Stimulated activated CD4-positive, alpha-beta T cell treated with anti-CD3 and anti-CD28 coated beads, Interleukin-4, amount 100 ng/mL, for 4 hours (primary cell): ENCODE results near the gene HM13.
"Not testable (repeated sequence)": the region's sequence is repeated elsewhere in the genome, so short reads cannot be mapped to it uniquely, and the experiment has no call there.

ENCODE experiments used
- DNase-seq, 2 experiments: peaks; one replicate each; pipeline ENCODE4 v3.0.0-alpha.2; 2020

Gene HM13

GRCh38 chr20:31514154-31515071 lies at the start of gene HM13:
HM13 (plus strand) TSS chr20:31514442; CDS start chr20:31514552, 110 bp downstream.
- DNase-seq = peak; percentile 84

- DNase-seq = not testable (repeated sequence)
These were observed 43.3 kb upstream of the HM13 start for GRCh38 chr20:31470946-31471345.

- DNase-seq = no peak
These were observed 41.6 kb upstream of the HM13 start for GRCh38 chr20:31472395-31473330.

- no peak for DNase-seq
These were observed 40.7 kb upstream of the HM13 start for GRCh38 chr20:31473331-31474096.

GRCh38 chr20:31474097-31474436 lies 40.2 kb upstream of the HM13 start:
- DNase-seq = no peak

GRCh38 chr20:31474758-31475427 lies 39.3 kb upstream of the HM13 start, which contains the start of the genes DEFB124 and REM1:
DEFB124 (minus strand) TSS chr20:31475127; CDS start chr20:31473013, 2,114 bp downstream.
REM1 (plus strand) TSS chr20:31475288; CDS start chr20:31476446, 1,158 bp downstream.
- DNase-seq = no peak

- DNase-seq = no peak
These were observed 38.6 kb upstream of the HM13 start for GRCh38 chr20:31475472-31476293.

- no peak for DNase-seq
These were observed 38.0 kb upstream of the HM13 start for GRCh38 chr20:31476294-31476585.

- no peak for DNase-seq
These were observed 37.5 kb upstream of the HM13 start for GRCh38 chr20:31476643-31477215.

GRCh38 chr20:31484001-31484400 lies 30.2 kb upstream of the HM13 start:
- DNase-seq = no peak

- DNase-seq = no peak
These were observed 28.5 kb upstream of the HM13 start for GRCh38 chr20:31485450-31486339.

- no peak for DNase-seq
These were observed 26.1 kb upstream of the HM13 start for GRCh38 chr20:31488115-31488514.

GRCh38 chr20:31489152-31489551 lies 25.1 kb upstream of the HM13 start:
- no peak for DNase-seq

GRCh38 chr20:31490752-31491151 lies 23.5 kb upstream of the HM13 start:
- no peak for DNase-seq

- DNase-seq = no peak
These were observed 20.1 kb upstream of the HM13 start for GRCh38 chr20:31494131-31494530.

- DNase-seq = no peak
These were observed 17.4 kb upstream of the HM13 start for GRCh38 chr20:31496761-31497295.

GRCh38 chr20:31497838-31498540 lies 16.3 kb upstream of the HM13 start:
- DNase-seq = no peak

GRCh38 chr20:31500527-31500926 lies 13.7 kb upstream of the HM13 start:
- DNase-seq = no peak
